Subcutaneous adipose tissue (tissue), 4 donors: ENCODE data around the gene CCDC149. TPM values are rescaled to one million over a fixed set of nuclear protein-coding genes. Genes with fewer than 3 reads are reported as not detected.

Experiments
- total RNA-seq, 4 donors: library from RNA; depleted of rRNA; stranded (reverse); fragments of >200 nt; gene quantifications; one replicate each; pipeline ENCODE4 v1.1.0, GENCODE V29; 2016
- TF ChIP-seq, protein P1 (sequence below): fragments of 450-650 bp; IDR thresholded peaks from one replicate; pipeline ENCODE4 v1.5.1; 2016; ENCODE audit warnings: low read depth, mild to moderate bottlenecking, control low read depth, antibody characterized with exemption, moderate library complexity

Gene CCDC149
- total RNA-seq, 4 donors from 2014 or later = 15.5 to 20.3 (median 18.0) TPM

DNA sequence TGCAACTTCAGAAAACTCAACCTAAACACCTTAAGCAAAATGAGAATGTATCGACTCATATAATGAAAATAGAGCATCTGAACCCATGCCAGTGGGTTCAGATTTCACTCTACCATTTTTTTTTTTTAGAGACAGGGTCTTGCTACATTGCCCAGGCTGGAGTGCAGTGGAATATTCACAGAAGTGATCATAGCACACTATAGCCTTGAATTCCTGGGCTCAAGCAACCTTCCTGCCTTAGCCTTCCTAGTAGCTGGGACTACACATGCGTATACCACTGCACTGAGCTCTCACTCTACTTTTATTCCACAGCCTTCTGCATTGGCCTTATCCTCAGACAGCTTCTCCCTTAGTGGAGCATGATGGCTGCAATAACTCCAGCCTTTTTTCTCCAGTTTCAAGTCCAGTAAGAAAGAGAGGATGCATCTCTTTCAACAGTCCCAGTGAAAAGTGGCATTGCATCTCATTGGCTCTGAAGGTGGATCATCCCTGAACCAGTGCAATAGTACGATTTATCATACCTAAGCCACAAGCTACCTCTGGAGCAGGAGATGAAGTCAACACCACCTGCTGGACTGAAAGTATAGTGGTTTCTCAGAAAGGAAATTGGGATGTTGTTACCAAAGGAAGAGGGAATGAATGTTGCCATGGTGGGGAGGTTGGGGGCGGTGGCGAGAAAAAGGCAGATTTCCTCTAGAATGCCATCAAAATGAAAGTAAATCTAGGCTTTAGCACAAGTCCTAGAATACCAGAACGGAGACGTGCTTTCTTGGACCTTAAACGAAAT is 119.4 kb downstream of the CCDC149 start:
- TF ChIP-seq, protein P1, sequence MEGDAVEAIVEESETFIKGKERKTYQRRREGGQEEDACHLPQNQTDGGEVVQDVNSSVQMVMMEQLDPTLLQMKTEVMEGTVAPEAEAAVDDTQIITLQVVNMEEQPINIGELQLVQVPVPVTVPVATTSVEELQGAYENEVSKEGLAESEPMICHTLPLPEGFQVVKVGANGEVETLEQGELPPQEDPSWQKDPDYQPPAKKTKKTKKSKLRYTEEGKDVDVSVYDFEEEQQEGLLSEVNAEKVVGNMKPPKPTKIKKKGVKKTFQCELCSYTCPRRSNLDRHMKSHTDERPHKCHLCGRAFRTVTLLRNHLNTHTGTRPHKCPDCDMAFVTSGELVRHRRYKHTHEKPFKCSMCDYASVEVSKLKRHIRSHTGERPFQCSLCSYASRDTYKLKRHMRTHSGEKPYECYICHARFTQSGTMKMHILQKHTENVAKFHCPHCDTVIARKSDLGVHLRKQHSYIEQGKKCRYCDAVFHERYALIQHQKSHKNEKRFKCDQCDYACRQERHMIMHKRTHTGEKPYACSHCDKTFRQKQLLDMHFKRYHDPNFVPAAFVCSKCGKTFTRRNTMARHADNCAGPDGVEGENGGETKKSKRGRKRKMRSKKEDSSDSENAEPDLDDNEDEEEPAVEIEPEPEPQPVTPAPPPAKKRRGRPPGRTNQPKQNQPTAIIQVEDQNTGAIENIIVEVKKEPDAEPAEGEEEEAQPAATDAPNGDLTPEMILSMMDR = no peak

DNA sequence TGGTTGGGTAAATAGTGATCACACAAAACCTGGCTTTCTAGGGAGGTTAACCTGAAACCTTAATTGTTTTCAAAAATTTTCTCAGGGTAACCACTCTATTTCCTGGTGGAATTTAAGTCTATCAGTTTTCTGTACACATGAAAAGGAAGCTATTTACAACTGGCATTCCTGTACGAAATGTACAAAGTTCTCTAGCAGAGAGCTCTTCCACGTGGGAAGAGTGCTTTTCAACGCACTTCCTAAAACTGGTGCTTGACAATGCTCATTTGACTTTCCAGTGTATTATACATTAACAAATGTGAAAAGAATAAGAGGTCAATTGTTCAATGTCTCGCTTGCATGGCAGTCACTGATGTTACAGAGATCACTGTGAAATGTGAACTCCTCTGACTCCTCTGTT is 120.3 kb downstream of the CCDC149 start:
- TF ChIP-seq, protein P1 = no peak

DNA sequence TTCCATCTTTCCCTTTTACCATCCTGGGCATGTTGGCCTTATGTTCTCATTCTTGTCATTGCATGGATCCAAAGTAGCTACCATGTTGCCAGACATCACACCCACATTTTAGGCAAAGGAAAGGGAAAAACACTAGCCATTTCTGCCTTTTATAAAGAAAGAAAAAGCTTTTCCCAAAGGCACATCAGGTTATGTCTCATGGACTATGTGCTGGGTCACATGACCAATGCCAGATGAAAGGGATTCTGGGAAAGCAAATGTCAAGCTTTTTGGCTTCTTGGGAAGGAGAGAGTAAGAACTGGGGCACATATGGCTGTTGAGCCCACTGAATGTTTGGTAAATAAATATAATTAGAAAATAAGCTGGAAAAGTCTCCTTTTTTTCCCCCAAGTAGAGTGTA is 121.8 kb downstream of the CCDC149 start:
- TF ChIP-seq, protein P1 = no peak

DNA sequence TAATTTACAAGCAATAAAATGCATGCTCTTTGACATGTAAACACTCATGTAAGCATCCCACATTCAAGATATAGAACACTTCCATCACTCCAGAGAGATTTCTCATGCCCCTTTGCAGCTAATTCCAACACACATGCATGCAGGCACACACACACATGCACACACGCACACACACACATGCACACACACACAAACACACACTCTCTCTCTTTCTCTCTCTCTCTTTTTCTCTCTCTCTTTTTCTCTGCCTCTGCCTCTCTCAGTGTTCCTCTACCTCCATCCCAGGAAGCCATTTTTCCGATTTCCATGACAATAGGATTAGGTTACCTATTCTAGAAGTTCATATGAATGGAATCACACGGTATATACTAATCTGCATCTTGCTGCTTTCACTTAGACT is 129.3 kb downstream of the CCDC149 start:
- TF ChIP-seq, protein P1 = no peak

DNA sequence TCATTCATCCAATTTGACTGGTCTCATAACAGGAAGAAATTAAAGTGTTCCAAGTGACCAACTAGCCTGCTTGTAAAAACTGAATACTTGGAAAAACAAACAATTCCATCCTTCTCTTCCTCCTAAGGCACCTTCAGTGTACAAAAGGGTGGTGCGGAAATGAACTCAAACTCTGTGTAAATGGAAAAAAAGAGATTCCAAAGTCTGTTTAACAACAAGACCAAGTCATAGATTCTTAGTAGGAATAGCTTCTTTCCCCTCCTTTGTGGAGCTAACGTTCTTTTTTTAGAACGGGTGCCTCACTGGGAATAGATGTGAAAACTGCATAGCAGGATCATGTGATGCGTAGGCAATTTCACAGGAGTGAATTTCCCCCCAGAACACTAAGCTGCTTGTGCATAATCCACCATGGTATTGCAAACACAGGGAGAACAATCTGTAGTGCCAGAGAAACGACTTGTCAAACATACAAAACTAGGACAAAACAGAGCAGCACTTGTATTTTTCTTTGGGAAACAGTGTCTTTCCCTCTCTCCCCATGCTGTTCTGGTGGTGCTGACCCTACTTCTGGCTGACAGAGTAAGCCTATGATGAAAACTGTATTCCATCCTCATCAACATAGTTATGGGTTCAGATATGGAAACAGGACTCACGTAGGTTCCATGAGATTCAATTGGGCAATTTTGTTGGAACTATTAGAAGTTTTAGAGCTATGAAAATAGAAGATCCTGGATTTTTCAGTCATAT is 130.7 kb downstream of the CCDC149 start:
- TF ChIP-seq, protein P1 = no peak

DNA sequence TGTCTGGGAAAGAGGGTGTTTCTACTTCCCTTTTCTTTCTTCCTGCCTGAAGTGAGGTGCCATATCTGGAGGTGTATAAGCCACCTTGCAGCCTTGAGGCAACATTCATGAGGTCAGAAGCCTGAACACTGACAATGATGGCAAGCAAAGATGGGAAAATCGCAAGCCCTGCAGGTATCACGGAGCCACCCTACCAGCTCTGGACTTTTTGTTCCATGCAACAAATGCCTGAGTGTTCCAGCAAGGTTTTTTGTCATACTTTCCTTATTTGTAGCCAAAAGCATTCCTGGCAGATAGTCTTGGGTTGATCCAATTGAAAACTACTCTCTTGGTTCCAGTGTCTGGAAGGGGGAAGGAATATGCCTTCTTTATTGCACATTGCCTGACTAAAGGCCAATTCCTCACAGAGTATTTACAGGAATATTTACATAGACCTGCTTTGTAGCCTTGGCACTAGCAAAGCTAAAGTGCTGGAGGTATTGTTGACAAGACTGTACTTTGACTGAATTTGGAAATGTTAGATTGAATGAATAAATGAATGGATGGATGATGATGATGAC is 131.8 kb downstream of the CCDC149 start:
- TF ChIP-seq, protein P1 = no peak

DNA sequence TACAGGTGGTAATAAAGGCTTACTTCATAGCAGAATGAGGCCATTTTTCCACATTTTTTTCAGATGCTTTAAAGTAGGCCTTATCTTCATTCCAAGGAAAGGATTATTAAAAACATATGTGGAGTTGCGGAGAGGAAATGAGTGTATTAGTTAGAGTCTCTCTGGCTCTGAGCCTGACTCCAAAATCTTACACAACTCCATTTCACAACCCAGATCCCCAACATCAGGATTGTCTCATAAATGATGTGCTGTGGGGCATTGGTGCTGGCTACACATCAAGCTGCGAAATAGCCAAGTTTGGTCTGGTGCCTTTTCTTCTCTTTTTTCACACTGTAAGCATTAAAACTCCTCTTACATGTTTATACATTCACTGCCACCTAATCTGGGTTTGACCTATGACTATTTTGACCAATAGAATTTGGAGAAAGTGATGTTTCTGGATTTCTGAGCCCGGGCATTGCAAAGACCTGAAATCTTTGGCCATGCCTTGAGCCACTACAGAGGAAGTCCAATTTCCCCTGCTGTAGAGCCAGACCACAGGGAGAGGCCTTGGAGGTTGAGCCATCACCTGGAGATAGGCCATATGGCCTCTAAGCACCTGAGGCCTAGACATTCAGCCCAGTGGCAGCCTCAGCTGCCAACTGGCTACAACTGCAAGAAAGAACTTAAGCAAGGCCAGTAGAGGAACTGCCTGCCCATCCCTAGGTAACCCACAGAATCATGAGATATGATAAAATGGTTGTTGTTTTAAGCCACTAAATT is 134.2 kb downstream of the CCDC149 start:
- TF ChIP-seq, protein P1 = no peak
